K562 (cell line): ENCODE measurements around the gene IRF3. TPM values are rescaled to one million over a fixed set of nuclear protein-coding genes. Genes with fewer than 3 reads are reported as not detected.
A peak's percentile ranks its signal among the peaks of the same experiment; 100 is the strongest.

Experiments
- ATAC-seq: fragments of 200-7000 bp; cut with Tn5 transposase; 3 replicates; pipeline ENCODE4 v1.9.1; 2020; ENCODE audit warnings: moderate library complexity
- BruUV-seq: library from RNA; stranded (reverse); fragments of 400-500 nt; replicated peaks from 2 replicates; lab custom pipeline; 2021; lab: Mats Ljungman, UMichigan
- CTCF ChIA-PET: fragments of 300-600 bp; formaldehyde crosslinking; extraction: SDS; loops from one replicate; lab custom pipeline; 2021; ENCODE audit warnings: low intra/inter-chr PET ratio; lab: Yijun Ruan, JAX
- POLR2A ChIA-PET: fragments of 300-600, 350-650 bp; sonication (Branson Sonifier 250); formaldehyde crosslinking; extraction: SDS; loops from one replicate; lab custom pipeline; 2021; ENCODE audit warnings: antibody characterized with exemption, inconsistent platforms; lab: Yijun Ruan, JAX
- DNase-seq, 4 experiments: peaks; one replicate each; pipeline versions ENCODE4 v3.0.0 to v3.0.0-alpha.2; 2011 to 2018; ENCODE audit warnings: low spot score in 3 of 4, mixed read lengths in 3 of 4; ENCODE audit errors: extremely low read depth in 1 of 4
- FAIRE-seq: peaks from 2 replicates; lab custom pipeline; 2011; peaks lifted over from hg19 to GRCh38; lab: Jason Lieb, UNC
- H2AFZ ChIP-seq: 2 replicates; pipeline ENCODE4 v1.6.0; 2011; ENCODE audit warnings: low read depth, low read length, control low read depth, inconsistent platforms
- H3K27ac ChIP-seq: fragments of 200-600 bp; 3 replicates; pipeline ENCODE4 v1.8.0; 2011; ENCODE audit warnings: low read depth, mild to moderate bottlenecking, control low read depth, inconsistent platforms, low read length, moderate library complexity, mixed read lengths; ENCODE audit errors: extremely low read depth
- H3K27me3 ChIP-seq, 2 experiments: fragments of 300-600 bp in 1 of 2; 2 replicates in 1 of 2; 3 replicates in 1 of 2; pipeline versions ENCODE4 v1.6.0 to v1.8.0; 2011; ENCODE audit warnings: inconsistent platforms in 2 of 2, low read length in 2 of 2, mild to moderate bottlenecking in 1 of 2, mixed read lengths in 1 of 2, moderate library complexity in 1 of 2; ENCODE audit not compliant: control insufficient read depth in 2 of 2, insufficient read depth in 2 of 2
- H3K36me3 ChIP-seq: fragments of 300-600 bp; 3 replicates; pipeline ENCODE4 v1.8.0; 2011; ENCODE audit warnings: mild to moderate bottlenecking, low read length, inconsistent platforms; ENCODE audit not compliant: control insufficient read depth, insufficient read depth
- H3K4me1 ChIP-seq, 2 experiments: fragments of 200-600 bp in 1 of 2; replicated peaks in 1 of 2; 2 replicates in 1 of 2; 3 replicates in 1 of 2; pipeline versions ENCODE4 v1.5.1 to v1.8.0; 2011; ENCODE audit warnings: inconsistent platforms in 2 of 2, low read length in 2 of 2, mild to moderate bottlenecking in 1 of 2, mixed read lengths in 1 of 2, moderate library complexity in 1 of 2; ENCODE audit not compliant: control insufficient read depth in 2 of 2, insufficient read depth in 2 of 2
- H3K4me2 ChIP-seq: 2 replicates; pipeline ENCODE4 v1.6.1; 2011; ENCODE audit warnings: low read length, control low read depth, inconsistent platforms, mixed read lengths; ENCODE audit not compliant: insufficient read depth
- H3K4me3 ChIP-seq: fragments of 200-600 bp; sonication (generic), shearing (Covaris generic); 2 replicates; pipeline ENCODE4 v1.5.1; 2016; ENCODE audit warnings: control low read depth, inconsistent platforms
- H3K79me2 ChIP-seq: fragments of 200-600 bp; 3 replicates; pipeline ENCODE4 v1.8.0; 2011; ENCODE audit warnings: low read length, inconsistent platforms; ENCODE audit not compliant: control insufficient read depth, insufficient read depth
- H3K9ac ChIP-seq, 2 experiments: 2 replicates each; pipeline versions ENCODE4 v1.6.0 to v1.6.1; 2011; ENCODE audit warnings: low read depth in 2 of 2, low read length in 2 of 2, control low read depth in 1 of 2, inconsistent platforms in 1 of 2, mild to moderate bottlenecking in 1 of 2, mixed read lengths in 1 of 2; ENCODE audit not compliant: insufficient read depth in 1 of 2
- H3K9me1 ChIP-seq: one replicate; pipeline ENCODE4 v1.6.0; 2011; ENCODE audit warnings: inconsistent platforms, mild to moderate bottlenecking, low read length, moderate library complexity; ENCODE audit not compliant: control insufficient read depth, insufficient read depth
- H3K9me3 ChIP-seq: replicated peaks from 2 replicates; pipeline ENCODE4 v1.5.1; 2011; ENCODE audit warnings: low read depth, low read length, inconsistent platforms; ENCODE audit not compliant: control insufficient read depth, insufficient read depth
- H4K20me1 ChIP-seq: replicated peaks from 2 replicates; pipeline ENCODE4 v1.6.1; 2011; ENCODE audit warnings: low read length, inconsistent platforms, mixed read lengths; ENCODE audit not compliant: control insufficient read depth, insufficient read depth
- ARID4B ChIP-seq: sonication (generic); formaldehyde crosslinking; IDR thresholded peaks from 2 replicates; pipeline ENCODE4 v1.8.0; 2022; ENCODE audit warnings: mild to moderate bottlenecking, missing genetic modification reagents
- CBFA2T2 ChIP-seq: fragments of 450-650 bp; conservative IDR thresholded peaks from 2 replicates; pipeline ENCODE4 v1.6.1; 2017; ENCODE audit warnings: mild to moderate bottlenecking
- CBFB ChIP-seq: sonication (generic); formaldehyde crosslinking; IDR thresholded peaks from 2 replicates; pipeline ENCODE4 v1.4.0; 2020; ENCODE audit warnings: mild to moderate bottlenecking, missing genetic modification reagents
- DIDO1 ChIP-seq: fragments of 450-650 bp; IDR thresholded peaks from 2 replicates; pipeline ENCODE4 v1.6.1; 2016; ENCODE audit warnings: low read depth, missing biosample characterization, missing genetic modification characterization
- ELF4 ChIP-seq: fragments of 450-650 bp; formaldehyde crosslinking; IDR thresholded peaks from 2 replicates; pipeline ENCODE4 v1.4.0; 2022; ENCODE audit warnings: missing genetic modification characterization
- FIP1L1 ChIP-seq: fragments of 200-400 bp; formaldehyde crosslinking; IDR thresholded peaks from 2 replicates; pipeline ENCODE4 v1.6.1; 2018; ENCODE audit warnings: mild to moderate bottlenecking, low read depth, low read length; ENCODE audit not compliant: poor library complexity, severe bottlenecking
- FOXK1 ChIP-seq: sonication (generic); formaldehyde crosslinking; IDR thresholded peaks from 2 replicates; pipeline ENCODE4 v1.8.0; 2022; ENCODE audit warnings: missing genetic modification reagents, mild to moderate bottlenecking, borderline replicate concordance
- KHSRP ChIP-seq: fragments of 450-650 bp; IDR thresholded peaks from 2 replicates; pipeline ENCODE4 v1.6.1; 2017
- MBD2 ChIP-seq: sonication (generic); IDR thresholded peaks from 2 replicates; pipeline ENCODE4 v1.6.1; 2016; ENCODE audit warnings: low read depth, borderline replicate concordance
- PCBP1 ChIP-seq: fragments of 200-400 bp; formaldehyde crosslinking; IDR thresholded peaks from 2 replicates; pipeline ENCODE4 v1.6.1; 2018; ENCODE audit warnings: mild to moderate bottlenecking, low read depth, low read length; ENCODE audit not compliant: poor library complexity, severe bottlenecking
- POLR2G ChIP-seq: fragments of 200-400 bp; formaldehyde crosslinking; IDR thresholded peaks from 2 replicates; pipeline ENCODE4 v1.6.1; 2017; ENCODE audit warnings: low read depth, mild to moderate bottlenecking, antibody characterized with exemption, low read length, moderate library complexity
- RB1 ChIP-seq: fragments of 450-650 bp; IDR thresholded peaks from 2 replicates; pipeline ENCODE4 v1.6.1; 2017; ENCODE audit warnings: low read depth, mild to moderate bottlenecking
- RFX1 ChIP-seq: fragments of 450-650 bp; IDR thresholded peaks from 2 replicates; pipeline ENCODE4 v1.6.1; 2016; ENCODE audit warnings: mild to moderate bottlenecking, moderate library complexity
- SUPT5H ChIP-seq: fragments of 450-650 bp; IDR thresholded peaks from 2 replicates; pipeline ENCODE4 v1.6.1; 2016
- TEAD1 ChIP-seq, 2 experiments: fragments of 450-650 bp in 1 of 2; sonication (generic) in 1 of 2; formaldehyde crosslinking; IDR thresholded peaks; 2 replicates each; pipeline versions ENCODE4 v1.4.0 to v1.8.0; 2020 to 2022; ENCODE audit warnings: mild to moderate bottlenecking in 2 of 2, missing genetic modification reagents in 1 of 2
- ZBTB17 ChIP-seq: fragments of 450-650 bp; formaldehyde crosslinking; IDR thresholded peaks from 2 replicates; pipeline ENCODE4 v1.4.0; 2020; ENCODE audit warnings: mild to moderate bottlenecking
- ZNF316 ChIP-seq: fragments of 450-650 bp; IDR thresholded peaks from 2 replicates; pipeline ENCODE4 v1.6.1; 2016
- ZNF717 ChIP-seq: fragments of 250-450 bp; sonication (Bioruptor Pico); IDR thresholded peaks from 2 replicates; pipeline ENCODE4 v1.5.0; 2021
- ZNF740 ChIP-seq, 3 experiments: fragments of 200-800 bp in 1 of 3; sonication (Bioruptor generic) in 1 of 3; sonication (generic) in 1 of 3; formaldehyde crosslinking in 1 of 3; IDR thresholded peaks; 2 replicates each; pipeline versions ENCODE4 v1.6.1 to v1.8.0; 2016 to 2022; ENCODE audit warnings: mild to moderate bottlenecking in 2 of 3, missing compliant biosample characterization in 2 of 3, missing genetic modification characterization in 2 of 3, missing genetic modification reagents in 1 of 3
- WGBS: fragments of 100-300 bp; shearing (Covaris generic); methylation state at CpG from one replicate; pipeline ENCODE4 v1.1.6; 2016; ENCODE audit warnings: low coverage, mixed read lengths; ENCODE audit not compliant: insufficient coverage; ENCODE audit errors: missing lambda C conversion rate; 5-methylcytosine and 5-hydroxymethylcytosine counted together
- in situ Hi-C: fragments of 300-500 bp; cut with MboI; formaldehyde crosslinking; loops from 4 replicates; pipeline ENCODE4 v1.15.0; 2018; ENCODE audit warnings: inconsistent platforms, mixed read lengths
- intact Hi-C: fragments of 100-400 bp; cut with micrococcal nuclease; formaldehyde crosslinking; loops from 2 replicates; pipeline ENCODE4 v1.14.2; 2022
- polyA plus RNA-seq, 8 experiments: library from polyadenylated mRNA; depleted of rRNA in 4 of 8; stranded (reverse) in 5 of 8; unstranded in 3 of 8; fragments of >200 nt; fragmentation: Nextera tagmentation in 2 of 8; fragmentation: Illumina TruSeq in 1 of 8; extraction: Ambion mirVana in 2 of 8; extraction: Trizol in 1 of 8; gene quantifications; 2 replicates each; pipeline versions ENCODE4 v1.2.1 to v1.2.3, GENCODE V29; 2011 to 2014; ENCODE audit warnings: inconsistent platforms in 1 of 8, missing spikeins in 1 of 8
- total RNA-seq, 7 experiments: library from RNA; depleted of rRNA in 6 of 7; stranded (reverse); fragments of >200 nt in 6 of 7; fragmentation: Illumina TruSeq in 2 of 7; extraction: Trizol in 2 of 7; gene quantifications; 2 replicates each; pipeline versions ENCODE4 v1.2.1 to v1.2.3, GENCODE V29; 2011 to 2021; ENCODE audit warnings: low replicate concordance in 1 of 7

The IRF3 gene
- total and polyA plus RNA-seq, 9 of the 15 experiments (the other 6 are each of a cell fraction or from before 2014, with no cell fraction given), result 7.5 to 145 (median 65.4) TPM

- no peak overlapping the region for H3K27ac ChIP-seq
- H4K20me1 ChIP-seq, result no peaks in the 10 kb centered on the region; the same call in 1 of the 2 replicates
- no peak overlapping the region for H3K9ac ChIP-seq
- H3K9me3 ChIP-seq, result no peaks in the 10 kb centered on the region
- H3K27me3 ChIP-seq, result no peaks in the 10 kb centered on the region
- ChIA-PET POLR2A (interaction anchor here (0.6 to 1.0 kb wide), 3 partner anchors 10 to 191 kb away, joined by 3 to 8 read pairs (median 5); partner anchors contain the start of gene PRMT1), CTCF (no interaction called here)
- H3K36me3 ChIP-seq, result peaks cover 78% of the 10 kb centered on the region
- DNase-seq, result no peak
- no TSS peak for BruUV-seq
- ATAC-seq, result no peak
- no peak overlapping the region for H3K4me3 ChIP-seq
- intact Hi-C loops (no loop called here), in situ Hi-C loops (no loop called here)
- 87% methylated on average over 3 of the region's 27 CpGs for WGBS
- H3K9me1 ChIP-seq, result peaks cover 3% of the 10 kb centered on the region
- peaks cover 8% of the 10 kb centered on the region for H3K79me2 ChIP-seq
- no peak for FAIRE-seq
- peaks cover 0 to 69% of the 10 kb centered on the region in 2 experiments; a peak in 2 of 5 replicates for H3K4me1 ChIP-seq
- no peak overlapping the region for H2AFZ ChIP-seq
- H3K4me2 ChIP-seq, result no peak overlapping the region
- TF ChIP-seq DIDO1 (no peak), POLR2G (peak; percentile 41; the same call in 1 of the 2 replicates), RFX1 (no peak), SUPT5H (no peak), ZNF740 (CRISPR knock-in tag; IDR thresholded peaks at IDR 0.05) (0 out of 2 replicates have a peak, but pooled peaks have one; percentile 23), ZNF740 (tag; IDR thresholded peaks at IDR 0.05) (no peak), RB1 (no peak), FOXK1 (CRISPR knock-in tag) (no peak), ZBTB17 (CRISPR knock-in tag) (no peak), TEAD1 (CRISPR knock-in tag; IDR thresholded peaks at IDR 0.05) (no peak), ARID4B (CRISPR knock-in tag) (no peak), FIP1L1 (no peak), CBFA2T2 (no peak), MBD2 (no peak), ELF4 (CRISPR knock-in tag) (no peak), PCBP1 (no peak), ZNF717 (CRISPR knock-in tag) (no peak), ZNF316 (peak; percentile 32; the same call in 1 of the 2 replicates), CBFB (CRISPR knock-in tag) (no peak), KHSRP (no peak)
These were observed 20.9 kb upstream of the IRF3 start for GRCh38 chr19:49686503-49687088.
